HepG2 (cell line): ENCODE measurements around the gene COX4I1. TPM values are rescaled to one million over a fixed set of nuclear protein-coding genes. Genes with fewer than 3 reads are reported as not detected.

ENCODE experiments used
- ATAD3A ChIP-seq: sonication (generic); formaldehyde crosslinking; IDR thresholded peaks from 2 replicates; pipeline ENCODE4 v1.4.0; 2020; ENCODE audit warnings: missing genetic modification reagents
- CHD4 ChIP-seq: fragments of 200-600 bp; sonication (generic); IDR thresholded peaks from 2 replicates; pipeline ENCODE4 v1.7.0; 2017; ENCODE audit warnings: mild to moderate bottlenecking, low read length, borderline replicate concordance
- FOXP1 ChIP-seq, 2 experiments: fragments of 450-650 bp in 1 of 2; IDR thresholded peaks; 2 replicates each; pipeline ENCODE4 v1.6.1; 2017 to 2018; ENCODE audit warnings: antibody characterized with exemption in 1 of 2
- KDM2A ChIP-seq: sonication (generic); formaldehyde crosslinking; IDR thresholded peaks from 2 replicates; pipeline ENCODE4 v1.4.0; 2020; ENCODE audit warnings: low read depth, missing genetic modification reagents, borderline replicate concordance
- MAFF ChIP-seq: IDR thresholded peaks from 2 replicates; pipeline ENCODE4 v1.6.1; 2011; ENCODE audit warnings: low read depth, low read length, improper control_type of control experiment
- NFKBIZ ChIP-seq: IDR thresholded peaks from 2 replicates; pipeline ENCODE4 v1.6.1; 2018; ENCODE audit warnings: missing genetic modification reagents, missing compliant biosample characterization
- NR2F6 ChIP-seq, 2 experiments: IDR thresholded peaks; 2 replicates each; pipeline ENCODE4 v1.6.1; 2016; ENCODE audit warnings: antibody characterized with exemption in 1 of 2, mild to moderate bottlenecking in 1 of 2
- RBAK ChIP-seq: sonication (generic); formaldehyde crosslinking; IDR thresholded peaks from 2 replicates; pipeline ENCODE4 v1.5.1; 2020; ENCODE audit warnings: mild to moderate bottlenecking, missing genetic modification reagents
- SALL1 ChIP-seq: sonication (generic); formaldehyde crosslinking; IDR thresholded peaks from 2 replicates; pipeline ENCODE4 v1.8.0; 2022; ENCODE audit warnings: mild to moderate bottlenecking, missing genetic modification reagents
- SMAD9 ChIP-seq: sonication (generic); formaldehyde crosslinking; IDR thresholded peaks from 2 replicates; pipeline ENCODE4 v1.5.1; 2020; ENCODE audit warnings: mild to moderate bottlenecking, missing genetic modification reagents
- ZBTB20 ChIP-seq: sonication (generic); formaldehyde crosslinking; IDR thresholded peaks from 2 replicates; pipeline ENCODE4 v1.8.1; 2023; ENCODE audit warnings: missing genetic modification reagents, low read depth, mild to moderate bottlenecking, borderline replicate concordance
- ZNF772 ChIP-seq: sonication (generic); formaldehyde crosslinking; IDR thresholded peaks from 2 replicates; pipeline ENCODE4 v1.5.0; 2020; ENCODE audit warnings: mild to moderate bottlenecking, missing genetic modification reagents
- polyA plus RNA-seq, 8 experiments: library from polyadenylated mRNA; depleted of rRNA in 3 of 8; stranded (reverse) in 7 of 8; unstranded in 1 of 8; fragments of >200 nt; fragmentation: Illumina TruSeq in 4 of 8; extraction: Trizol in 4 of 8; gene quantifications; 2 replicates each; pipeline versions ENCODE4 v1.2.1 to v1.2.3, GENCODE V29; 2011 to 2016; ENCODE audit warnings: low read depth in 4 of 8, missing spikeins in 1 of 8, mixed read lengths in 1 of 8; ENCODE audit not compliant: insufficient read depth in 1 of 8
- total RNA-seq, 5 experiments: library from RNA; depleted of rRNA; stranded (reverse); fragments of >200 nt; fragmentation: Illumina TruSeq; extraction: Trizol; gene quantifications; 2 replicates each; pipeline ENCODE4 v1.2.3, GENCODE V29; 2016; ENCODE audit warnings: low read depth in 1 of 5
- TF ChIP-seq, protein P1 (sequence below): sonication (generic); formaldehyde crosslinking; IDR thresholded peaks from 2 replicates; pipeline ENCODE4 v1.5.0; 2020; ENCODE audit warnings: mild to moderate bottlenecking, missing genetic modification reagents, borderline replicate concordance
- TF ChIP-seq, protein P2 (sequence below): sonication (generic); formaldehyde crosslinking; IDR thresholded peaks from 2 replicates; pipeline ENCODE4 v1.4.0; 2020; ENCODE audit warnings: missing genetic modification reagents
- TF ChIP-seq, protein P3 (sequence below): sonication (generic); formaldehyde crosslinking; conservative IDR thresholded peaks from 2 replicates; pipeline ENCODE4 v1.8.0; 2022; ENCODE audit warnings: mild to moderate bottlenecking, moderate library complexity, missing genetic modification reagents
- TF ChIP-seq, protein P4 (sequence below): sonication (generic); formaldehyde crosslinking; IDR thresholded peaks from 2 replicates; pipeline ENCODE4 v1.5.0; 2020; ENCODE audit warnings: mild to moderate bottlenecking, missing genetic modification reagents

The COX4I1 gene
- total and polyA plus RNA-seq, 2 of the 13 experiments (the other 11 are each of a cell fraction or from before 2014, with no cell fraction given) = 658 to 902 TPM

DNA sequence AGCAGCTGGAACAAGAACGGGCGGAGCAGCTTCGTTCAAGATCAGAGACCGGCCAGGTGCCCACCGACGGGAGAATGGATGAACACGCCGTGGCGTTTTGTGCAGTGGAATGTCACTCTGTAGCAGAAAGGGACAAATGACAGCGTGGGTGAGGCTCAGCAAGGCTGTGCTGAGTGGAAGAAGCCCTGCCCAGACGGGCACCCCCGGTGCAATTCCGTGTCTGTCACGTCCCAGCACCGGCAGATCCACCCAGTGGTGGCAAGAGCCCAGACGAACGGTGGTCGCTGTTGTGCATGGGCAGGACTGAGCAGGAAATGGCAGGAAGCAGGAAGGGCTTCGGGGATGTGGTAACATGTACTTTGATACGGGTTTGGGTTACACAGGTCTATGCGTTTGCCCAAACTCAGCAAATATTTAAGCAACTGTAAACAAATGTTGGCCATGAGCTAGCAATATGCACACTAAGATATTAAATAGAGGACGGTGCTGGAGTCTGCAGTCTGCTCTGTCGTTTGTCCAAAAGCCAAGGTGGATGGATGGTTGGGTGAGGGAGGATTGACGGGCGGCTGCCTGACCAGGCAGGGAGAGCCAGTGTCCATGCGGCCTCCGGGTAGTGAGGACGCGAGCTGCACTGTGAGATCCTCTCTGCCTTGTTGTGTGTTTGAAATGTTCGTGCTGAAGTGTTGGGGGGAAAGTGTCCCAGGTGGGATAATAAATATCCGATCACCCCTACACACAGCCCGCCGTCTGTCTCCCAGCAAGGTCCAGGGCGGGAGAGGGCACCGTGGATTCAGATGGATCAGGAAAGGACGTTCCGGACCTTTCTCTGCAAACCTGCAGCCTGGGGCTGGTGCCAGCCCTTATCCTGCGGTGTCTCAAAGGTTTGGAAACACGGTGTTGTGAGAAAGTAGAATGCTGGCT lies 48.4 kb downstream of the COX4I1 start (continued):
- TF ChIP-seq, protein P1, sequence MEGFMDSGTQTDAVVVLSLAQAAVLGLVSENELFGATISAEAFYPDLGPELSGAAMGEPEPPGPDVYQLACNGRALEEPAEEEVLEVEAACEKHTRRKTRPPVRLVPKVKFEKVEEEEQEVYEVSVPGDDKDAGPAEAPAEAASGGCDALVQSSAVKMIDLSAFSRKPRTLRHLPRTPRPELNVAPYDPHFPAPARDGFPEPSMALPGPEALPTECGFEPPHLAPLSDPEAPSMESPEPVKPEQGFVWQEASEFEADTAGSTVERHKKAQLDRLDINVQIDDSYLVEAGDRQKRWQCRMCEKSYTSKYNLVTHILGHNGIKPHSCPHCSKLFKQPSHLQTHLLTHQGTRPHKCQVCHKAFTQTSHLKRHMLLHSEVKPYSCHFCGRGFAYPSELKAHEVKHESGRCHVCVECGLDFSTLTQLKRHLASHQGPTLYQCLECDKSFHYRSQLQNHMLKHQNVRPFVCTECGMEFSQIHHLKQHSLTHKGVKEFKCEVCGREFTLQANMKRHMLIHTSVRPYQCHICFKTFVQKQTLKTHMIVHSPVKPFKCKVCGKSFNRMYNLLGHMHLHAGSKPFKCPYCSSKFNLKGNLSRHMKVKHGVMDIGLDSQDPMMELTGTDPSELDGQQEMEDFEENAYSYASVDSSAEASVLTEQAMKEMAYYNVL (CRISPR knock-in tag) = peak; percentile 98
- TF ChIP-seq ZNF772 (peak; percentile 88), SMAD9 (CRISPR knock-in tag) (no peak), RBAK (CRISPR knock-in tag) (peak; percentile 18; the same call in 1 of the 2 replicates), ZBTB20 (CRISPR knock-in tag) (peak; percentile 96; the same call in 1 of the 2 replicates), NR2F6 (IDR thresholded peaks at IDR 0.05) (peak; percentile 78), NR2F6 (CRISPR knock-in tag; IDR thresholded peaks at IDR 0.05) (peak; percentile 85), SALL1 (peak; percentile 99), FOXP1 (IDR thresholded peaks at IDR 0.05) (peak; percentile 88; the same call in 1 of the 2 replicates), FOXP1 (CRISPR knock-in tag; IDR thresholded peaks at IDR 0.05) (peak; percentile 92), MAFF (peak; percentile 99), CHD4 (0 out of 2 replicates have a peak, but pooled peaks have one; percentile 52), ATAD3A (CRISPR knock-in tag) (0 out of 2 replicates have a peak, but pooled peaks have one; percentile 47), KDM2A (CRISPR knock-in tag) (peak; percentile 85), NFKBIZ (CRISPR knock-in tag) (0 out of 2 replicates have a peak, but pooled peaks have one; percentile 55)
- TF ChIP-seq, protein P2, sequence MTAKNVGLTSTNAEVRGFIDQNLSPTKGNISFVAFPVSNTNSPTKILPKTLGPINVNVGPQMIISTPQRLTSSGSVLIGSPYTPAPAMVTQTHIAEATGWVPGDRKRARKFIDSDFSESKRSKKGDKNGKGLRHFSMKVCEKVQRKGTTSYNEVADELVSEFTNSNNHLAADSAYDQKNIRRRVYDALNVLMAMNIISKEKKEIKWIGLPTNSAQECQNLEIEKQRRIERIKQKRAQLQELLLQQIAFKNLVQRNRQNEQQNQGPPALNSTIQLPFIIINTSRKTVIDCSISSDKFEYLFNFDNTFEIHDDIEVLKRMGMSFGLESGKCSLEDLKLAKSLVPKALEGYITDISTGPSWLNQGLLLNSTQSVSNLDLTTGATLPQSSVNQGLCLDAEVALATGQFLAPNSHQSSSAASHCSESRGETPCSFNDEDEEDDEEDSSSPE (CRISPR knock-in tag) = peak; percentile 41; the same call in 1 of the 2 replicates
- TF ChIP-seq, protein P3, sequence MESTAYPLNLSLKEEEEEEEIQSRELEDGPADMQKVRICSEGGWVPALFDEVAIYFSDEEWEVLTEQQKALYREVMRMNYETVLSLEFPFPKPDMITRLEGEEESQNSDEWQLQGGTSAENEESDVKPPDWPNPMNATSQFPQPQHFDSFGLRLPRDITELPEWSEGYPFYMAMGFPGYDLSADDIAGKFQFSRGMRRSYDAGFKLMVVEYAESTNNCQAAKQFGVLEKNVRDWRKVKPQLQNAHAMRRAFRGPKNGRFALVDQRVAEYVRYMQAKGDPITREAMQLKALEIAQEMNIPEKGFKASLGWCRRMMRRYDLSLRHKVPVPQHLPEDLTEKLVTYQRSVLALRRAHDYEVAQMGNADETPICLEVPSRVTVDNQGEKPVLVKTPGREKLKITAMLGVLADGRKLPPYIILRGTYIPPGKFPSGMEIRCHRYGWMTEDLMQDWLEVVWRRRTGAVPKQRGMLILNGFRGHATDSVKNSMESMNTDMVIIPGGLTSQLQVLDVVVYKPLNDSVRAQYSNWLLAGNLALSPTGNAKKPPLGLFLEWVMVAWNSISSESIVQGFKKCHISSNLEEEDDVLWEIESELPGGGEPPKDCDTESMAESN = peak; percentile 79; the same call in 1 of the 2 replicates
- TF ChIP-seq, protein P4, sequence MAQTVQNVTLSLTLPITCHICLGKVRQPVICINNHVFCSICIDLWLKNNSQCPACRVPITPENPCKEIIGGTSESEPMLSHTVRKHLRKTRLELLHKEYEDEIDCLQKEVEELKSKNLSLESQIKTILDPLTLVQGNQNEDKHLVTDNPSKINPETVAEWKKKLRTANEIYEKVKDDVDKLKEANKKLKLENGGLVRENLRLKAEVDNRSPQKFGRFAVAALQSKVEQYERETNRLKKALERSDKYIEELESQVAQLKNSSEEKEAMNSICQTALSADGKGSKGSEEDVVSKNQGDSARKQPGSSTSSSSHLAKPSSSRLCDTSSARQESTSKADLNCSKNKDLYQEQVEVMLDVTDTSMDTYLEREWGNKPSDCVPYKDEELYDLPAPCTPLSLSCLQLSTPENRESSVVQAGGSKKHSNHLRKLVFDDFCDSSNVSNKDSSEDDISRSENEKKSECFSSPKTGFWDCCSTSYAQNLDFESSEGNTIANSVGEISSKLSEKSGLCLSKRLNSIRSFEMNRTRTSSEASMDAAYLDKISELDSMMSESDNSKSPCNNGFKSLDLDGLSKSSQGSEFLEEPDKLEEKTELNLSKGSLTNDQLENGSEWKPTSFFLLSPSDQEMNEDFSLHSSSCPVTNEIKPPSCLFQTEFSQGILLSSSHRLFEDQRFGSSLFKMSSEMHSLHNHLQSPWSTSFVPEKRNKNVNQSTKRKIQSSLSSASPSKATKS (CRISPR knock-in tag) = no peak; the same call in 1 of the 2 replicates
